PFSK-1 (cell line): ENCODE data around the gene ACSL6.

Experiments used
- FOXP2 ChIP-seq: optimal IDR thresholded peaks from 2 replicates; pipeline ENCODE3; 2011; ENCODE audit warnings: borderline replicate concordance, control low read depth, inconsistent platforms; ENCODE audit not compliant: insufficient read depth; ENCODE audit errors: extremely low read length, extremely low read depth
- REST ChIP-seq, 2 experiments: IDR thresholded peaks; 2 replicates each; pipeline versions ENCODE4 v1.6.1 to v1.8.0; 2011 to 2012; ENCODE audit warnings: low read depth in 2 of 2, low read length in 2 of 2, control low read depth in 1 of 2, inconsistent platforms in 1 of 2, mild to moderate bottlenecking in 1 of 2, moderate library complexity in 1 of 2; ENCODE audit not compliant: insufficient read depth in 1 of 2

- TF ChIP-seq FOXP2 (no peak), REST (IDR thresholded peaks at IDR 0.05; ENCODE audit: insufficient read depth in 1 of 2, low read depth in 2 of 2, low read length in 2 of 2) (no peak)
Observed at GRCh38 chr5:132049559-132049958, 38.1 kb upstream of the ACSL6 start.
